Activated T-helper 2 cell treated with anti-CD3 and anti-CD28 coated beads, Interferon-gamma antibody, Interleukin-2, Interleukin-4, amounts not matched to agents 10 μg/mL and 5 μg/mL and 100 μg/mL, durations not matched to agents 14 hours and 24 hours and 36 hours (primary cell): ENCODE data around the gene SH3PXD2A. TPM values are rescaled to one million over a fixed set of nuclear protein-coding genes. Genes with fewer than 3 reads are reported as not detected.

ENCODE experiments used
- DNase-seq: peaks from one replicate; pipeline ENCODE4 v3.0.0; 2021; ENCODE audit warnings: low spot score
- H3K27ac Mint-ChIP-seq: one replicate; pipeline ENCODE4 v1.8.0; 2021; ENCODE audit warnings: mixed read lengths
- H3K27me3 Mint-ChIP-seq: one replicate; pipeline ENCODE4 v1.8.0; 2021; ENCODE audit warnings: low read depth, mixed read lengths
- H3K36me3 Mint-ChIP-seq: one replicate; pipeline ENCODE4 v1.8.0; 2021; ENCODE audit warnings: low read depth, mixed read lengths
- H3K4me1 Mint-ChIP-seq: one replicate; pipeline ENCODE4 v1.8.0; 2021; ENCODE audit warnings: low read depth, mixed read lengths
- H3K4me3 Mint-ChIP-seq: one replicate; pipeline ENCODE4 v1.8.0; 2021; ENCODE audit warnings: low read depth, mild to moderate bottlenecking, moderate library complexity, mixed read lengths
- H3K9me3 Mint-ChIP-seq: one replicate; pipeline ENCODE4 v1.8.0; 2021; ENCODE audit warnings: mixed read lengths
- intact Hi-C: fragments of 100-400 bp; cut with micrococcal nuclease; formaldehyde crosslinking; loops from one replicate; pipeline ENCODE4 v1.15.1; 2023
- total RNA-seq: library from RNA; stranded (reverse); gene quantifications from 2 replicates; pipeline ENCODE4 v1.2.3, GENCODE V29; 2022

The SH3PXD2A gene
- total RNA-seq, 1 donor from 2014 or later: 8.6 TPM

DNA sequence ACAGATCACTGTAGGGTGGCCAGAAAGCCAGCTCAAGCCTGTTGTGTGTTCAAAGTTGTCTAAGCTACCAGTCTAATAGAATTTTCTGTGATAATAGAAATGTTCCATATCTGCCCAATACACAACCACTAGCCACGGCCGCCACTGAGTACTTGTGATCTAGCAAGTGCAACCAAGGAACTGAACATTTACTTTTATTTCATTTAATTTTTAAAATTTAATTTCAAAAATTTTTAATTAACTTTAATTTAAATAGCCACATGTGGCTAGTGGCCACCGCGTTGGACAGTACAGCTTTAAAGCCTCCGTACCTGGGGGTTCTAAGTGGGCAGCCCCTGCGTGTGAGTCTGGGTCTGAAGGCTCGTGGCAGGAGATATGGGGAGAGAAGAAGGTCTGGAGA lies 60.4 kb downstream of the SH3PXD2A start:
- Mint-ChIP-seq H3K4me1 (peaks cover 5% of the 10 kb centered on the region), H3K4me3 (no peak overlapping the region), H3K9me3 (no peaks in the 10 kb centered on the region), H3K27me3 (peaks cover 19% of the 10 kb centered on the region), H3K27ac (no peak overlapping the region), H3K36me3 (no peaks in the 10 kb centered on the region)
- intact Hi-C loops: no loop called here
- DNase-seq: no peak

DNA sequence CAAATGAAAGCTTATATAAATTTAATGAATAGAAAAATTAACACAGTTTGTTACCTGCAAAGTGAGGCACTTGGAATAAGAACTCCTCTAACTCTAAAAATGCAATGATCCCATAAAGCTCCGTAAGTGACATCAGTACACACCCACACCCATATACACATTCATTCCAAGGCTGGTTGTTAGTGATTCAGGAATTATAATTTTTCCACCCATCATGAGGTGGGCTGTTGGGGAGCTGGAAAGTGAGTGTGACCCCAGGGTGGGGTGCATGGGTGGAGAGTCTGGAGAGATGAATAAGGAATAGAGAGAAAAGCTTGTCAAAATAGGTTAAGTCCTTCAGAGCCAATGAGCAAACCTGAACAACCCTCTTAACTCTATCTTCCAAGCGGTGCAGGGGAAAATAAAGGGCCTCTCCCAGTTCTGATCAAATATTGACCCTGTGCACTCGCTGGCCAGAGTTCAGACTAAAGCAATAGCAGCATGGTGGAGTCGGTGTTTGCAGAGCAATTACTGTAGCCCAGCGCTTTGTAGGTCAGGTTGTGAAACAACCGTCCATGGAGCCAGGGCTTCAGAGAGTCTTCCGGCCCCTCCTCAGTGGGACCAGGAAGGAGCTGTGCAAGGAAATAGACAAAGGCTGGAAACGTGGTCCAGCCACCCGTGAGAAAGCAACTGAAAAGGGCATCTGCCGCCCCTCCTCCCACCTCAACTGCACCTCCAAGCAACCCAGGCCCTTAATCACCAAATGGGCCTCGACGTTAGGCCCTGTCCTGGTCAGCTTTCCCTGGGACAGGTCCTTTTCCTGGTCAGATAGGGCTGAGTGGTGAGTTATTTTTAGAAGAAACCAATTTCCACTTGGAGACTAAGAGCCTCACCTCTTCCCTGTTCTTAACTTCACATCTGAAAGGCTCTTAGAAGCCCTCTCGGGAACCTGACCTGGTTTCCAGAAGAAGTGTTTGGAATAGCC lies 61.2 kb downstream of the SH3PXD2A start:
- intact Hi-C loops: no loop called here
- no peak for DNase-seq
- Mint-ChIP-seq H3K27me3 (peaks cover 19% of the 10 kb centered on the region), H3K4me3 (no peak overlapping the region), H3K36me3 (no peaks in the 10 kb centered on the region), H3K4me1 (peaks cover 3% of the 10 kb centered on the region), H3K9me3 (no peaks in the 10 kb centered on the region), H3K27ac (no peak overlapping the region)

DNA sequence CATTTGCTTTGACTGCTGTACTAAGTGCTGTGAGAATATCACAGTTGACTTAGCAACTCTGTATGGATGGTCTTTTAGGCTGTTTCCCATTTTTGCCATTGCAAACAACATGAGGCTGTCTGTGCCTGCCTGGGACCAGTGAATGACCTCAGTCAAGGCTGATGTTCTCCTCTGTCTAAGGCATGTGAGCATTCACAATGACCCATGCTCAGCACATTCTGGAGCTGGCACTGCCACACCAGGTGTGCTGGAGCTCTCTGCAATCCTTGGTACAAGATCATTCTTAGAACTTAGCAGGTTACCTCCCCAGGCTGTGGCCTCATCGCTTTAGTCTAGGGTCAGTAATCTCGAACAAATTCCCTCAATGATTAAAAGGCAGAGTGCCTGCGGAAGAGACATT lies 61.9 kb downstream of the SH3PXD2A start:
- Mint-ChIP-seq H3K4me3 (no peak overlapping the region), H3K4me1 (peaks cover 3% of the 10 kb centered on the region), H3K36me3 (no peaks in the 10 kb centered on the region), H3K27ac (no peak overlapping the region), H3K9me3 (no peaks in the 10 kb centered on the region), H3K27me3 (peaks cover 16% of the 10 kb centered on the region)
- DNase-seq: no peak
- intact Hi-C loops: no loop called here

DNA sequence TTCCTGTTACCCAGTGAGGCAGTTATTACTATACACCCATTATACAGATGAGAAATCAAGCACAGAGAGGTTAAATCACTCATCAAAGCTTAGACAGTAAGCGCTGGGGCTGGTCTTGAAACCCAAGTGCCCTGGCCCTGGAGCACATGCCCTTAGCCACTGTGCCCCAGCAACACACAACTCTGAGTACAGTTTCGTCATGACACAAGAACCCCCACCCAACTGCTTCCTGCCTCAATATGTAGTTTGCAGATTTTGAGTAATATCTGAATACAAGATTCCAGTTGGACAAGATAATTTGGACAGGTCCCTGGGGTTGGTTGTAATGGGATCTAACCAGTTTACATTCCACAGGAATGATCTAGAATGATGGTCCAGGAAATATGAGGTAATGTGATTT lies 62.8 kb downstream of the SH3PXD2A start:
- H3K4me1 Mint-ChIP-seq: peaks cover 3% of the 10 kb centered on the region
- no peaks in the 10 kb centered on the region for H3K9me3 Mint-ChIP-seq
- DNase-seq: no peak
- no peak overlapping the region for H3K4me3 Mint-ChIP-seq
- no peaks in the 10 kb centered on the region for H3K36me3 Mint-ChIP-seq
- intact Hi-C loops: no loop called here
- peaks cover 16% of the 10 kb centered on the region for H3K27me3 Mint-ChIP-seq
- H3K27ac Mint-ChIP-seq: no peak overlapping the region

DNA sequence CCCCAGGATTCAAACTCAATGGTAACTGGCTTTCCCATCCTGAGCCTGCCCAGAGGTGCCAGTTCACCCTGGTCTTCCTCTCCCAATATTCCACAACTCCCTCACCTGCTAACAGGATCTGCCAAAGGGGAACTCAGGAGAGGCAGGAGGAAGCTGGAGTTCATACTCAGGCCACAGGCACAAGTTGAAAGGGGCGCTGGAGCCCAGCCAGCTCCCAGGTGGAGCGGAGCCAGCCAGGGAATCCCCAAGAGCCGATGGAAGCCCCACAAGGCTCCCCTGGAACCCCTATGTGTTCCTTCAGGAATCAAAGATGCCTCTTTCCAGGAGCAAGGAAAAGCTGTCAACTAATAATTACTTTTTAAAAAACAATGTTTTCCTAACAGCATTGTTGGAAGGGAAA lies 63.5 kb downstream of the SH3PXD2A start:
- peaks cover 16% of the 10 kb centered on the region for H3K27me3 Mint-ChIP-seq
- no peaks in the 10 kb centered on the region for H3K36me3 Mint-ChIP-seq
- H3K4me3 Mint-ChIP-seq: no peak overlapping the region
- no peak for DNase-seq
- peaks cover 3% of the 10 kb centered on the region for H3K4me1 Mint-ChIP-seq
- no peak overlapping the region for H3K27ac Mint-ChIP-seq
- intact Hi-C loops: no loop called here
- H3K9me3 Mint-ChIP-seq: no peaks in the 10 kb centered on the region

DNA sequence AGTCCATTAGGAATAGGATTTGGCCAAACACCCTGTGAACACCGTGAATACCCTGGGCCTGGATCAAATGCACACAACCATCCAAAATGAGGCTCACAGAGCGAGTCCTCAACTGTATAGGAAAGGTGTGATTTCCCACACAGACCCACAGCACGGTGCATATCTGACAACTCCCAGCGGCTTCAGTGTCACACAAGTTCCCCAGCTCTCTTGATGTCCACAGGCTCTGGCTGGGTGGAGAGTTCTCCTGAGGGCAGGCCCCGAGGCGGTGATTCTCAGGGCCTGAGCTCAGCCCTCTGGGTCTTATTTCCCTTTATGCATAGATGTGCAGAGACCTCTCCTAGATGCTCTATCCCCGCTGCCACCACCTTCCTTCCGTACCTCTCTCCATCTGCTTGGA lies 64.1 kb downstream of the SH3PXD2A start:
- no peak for DNase-seq
- Mint-ChIP-seq H3K4me1 (peaks cover 3% of the 10 kb centered on the region), H3K27me3 (peaks cover 13% of the 10 kb centered on the region), H3K4me3 (no peak overlapping the region), H3K27ac (no peak overlapping the region), H3K36me3 (no peaks in the 10 kb centered on the region), H3K9me3 (no peaks in the 10 kb centered on the region)
- intact Hi-C loops: no loop called here

DNA sequence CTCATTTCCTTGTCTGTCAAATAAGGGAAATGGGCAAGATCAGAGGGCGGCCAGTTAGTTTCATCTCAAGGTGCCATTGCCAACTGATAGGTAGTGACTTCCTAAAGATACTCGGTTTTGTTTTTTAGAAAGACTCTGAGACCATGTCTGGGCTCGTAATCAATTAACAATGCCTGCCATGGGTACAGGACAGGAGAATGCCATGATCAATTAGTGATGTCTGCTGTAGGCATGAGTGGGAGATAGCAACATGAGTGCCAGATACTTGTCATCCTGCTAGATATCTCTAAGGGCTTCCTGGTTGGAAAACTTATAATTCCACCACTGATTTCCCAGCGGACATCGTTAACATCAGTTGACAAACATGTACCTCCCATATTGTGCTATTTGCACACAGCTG lies 64.8 kb downstream of the SH3PXD2A start:
- H3K9me3 Mint-ChIP-seq: no peaks in the 10 kb centered on the region
- no peak overlapping the region for H3K27ac Mint-ChIP-seq
- intact Hi-C loops: no loop called here
- H3K36me3 Mint-ChIP-seq: no peaks in the 10 kb centered on the region
- peaks cover 11% of the 10 kb centered on the region for H3K27me3 Mint-ChIP-seq
- H3K4me1 Mint-ChIP-seq: peaks cover 3% of the 10 kb centered on the region
- H3K4me3 Mint-ChIP-seq: no peak overlapping the region
- no peak for DNase-seq

DNA sequence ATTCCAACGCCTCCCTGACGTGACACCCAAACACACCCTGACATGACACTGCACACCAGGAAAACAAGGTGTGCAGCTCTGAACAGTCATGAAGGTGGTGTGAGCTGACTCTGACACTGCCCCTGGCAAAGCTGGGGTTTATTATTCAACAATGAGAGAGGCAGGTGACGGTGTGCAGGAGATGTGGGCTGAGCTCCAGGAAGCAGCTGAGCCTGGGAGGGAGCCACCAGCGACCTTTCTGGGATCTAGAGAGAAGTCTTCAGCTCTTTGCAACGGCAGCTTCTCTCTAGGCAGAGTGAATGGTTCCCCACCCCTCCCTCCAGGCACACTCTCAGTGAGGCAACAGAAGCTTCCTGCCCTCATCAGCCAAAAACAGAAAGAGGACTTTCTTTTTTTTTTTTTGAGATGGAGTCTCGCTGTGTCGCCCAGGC lies 65.6 kb downstream of the SH3PXD2A start:
- intact Hi-C loops: no loop called here

DNA sequence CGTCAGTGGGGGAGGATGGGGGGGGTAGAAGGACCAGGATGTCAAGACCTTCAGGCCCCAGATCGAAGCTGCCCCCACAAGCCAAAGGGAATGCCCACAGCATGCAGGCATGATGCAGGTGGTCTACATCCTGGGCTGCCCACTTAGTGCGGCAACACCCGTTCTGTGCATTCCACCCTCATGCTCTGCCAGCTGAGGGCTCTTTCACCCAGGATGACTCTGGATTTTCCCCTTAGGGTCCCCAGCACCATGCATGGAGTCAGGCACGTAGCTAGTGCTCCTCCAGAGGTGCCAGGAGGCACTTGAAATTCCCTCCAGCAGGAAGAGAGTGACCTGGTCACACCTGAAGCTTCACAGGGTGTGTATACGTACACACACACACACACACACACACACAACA lies 66.2 kb downstream of the SH3PXD2A start:
- DNase-seq: no peak
- Mint-ChIP-seq H3K27ac (no peak overlapping the region), H3K9me3 (no peaks in the 10 kb centered on the region), H3K4me3 (no peak overlapping the region), H3K4me1 (peaks cover 3% of the 10 kb centered on the region), H3K27me3 (peaks cover 12% of the 10 kb centered on the region), H3K36me3 (no peaks in the 10 kb centered on the region)
- intact Hi-C loops: no loop called here

More for the DNA sequence above, 65.6 kb downstream of the SH3PXD2A start:
- Mint-ChIP-seq H3K27ac (no peak overlapping the region), H3K9me3 (no peaks in the 10 kb centered on the region), H3K4me3 (no peak overlapping the region), H3K27me3 (peaks cover 7% of the 10 kb centered on the region), H3K4me1 (peaks cover 3% of the 10 kb centered on the region), H3K36me3 (no peaks in the 10 kb centered on the region)
- DNase-seq: no peak

DNA sequence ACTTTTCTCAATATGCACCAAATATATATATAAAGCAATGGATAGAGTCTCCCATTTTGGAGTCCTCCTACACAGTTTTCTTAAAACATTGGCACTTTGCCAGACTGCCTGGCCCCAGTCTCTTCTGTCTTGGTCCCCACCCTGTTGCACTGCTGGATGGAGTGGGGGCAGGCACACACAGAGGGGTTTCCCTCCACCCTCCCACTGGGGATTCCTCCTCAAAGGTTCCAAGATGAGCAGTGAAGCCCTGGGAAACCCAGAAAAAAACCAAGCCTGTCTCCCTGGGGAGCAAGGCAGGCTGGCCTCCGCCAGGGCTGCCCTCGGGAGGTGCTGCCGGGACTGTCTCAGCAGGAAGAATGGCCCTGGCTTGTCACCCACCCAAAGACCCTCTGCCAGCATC lies 68.0 kb downstream of the SH3PXD2A start:
- Mint-ChIP-seq H3K4me3 (no peak overlapping the region), H3K36me3 (no peaks in the 10 kb centered on the region), H3K4me1 (peaks cover 3% of the 10 kb centered on the region), H3K27me3 (peaks cover 16% of the 10 kb centered on the region), H3K27ac (no peak overlapping the region), H3K9me3 (no peaks in the 10 kb centered on the region)
- no peak for DNase-seq
- intact Hi-C loops: no loop called here

DNA sequence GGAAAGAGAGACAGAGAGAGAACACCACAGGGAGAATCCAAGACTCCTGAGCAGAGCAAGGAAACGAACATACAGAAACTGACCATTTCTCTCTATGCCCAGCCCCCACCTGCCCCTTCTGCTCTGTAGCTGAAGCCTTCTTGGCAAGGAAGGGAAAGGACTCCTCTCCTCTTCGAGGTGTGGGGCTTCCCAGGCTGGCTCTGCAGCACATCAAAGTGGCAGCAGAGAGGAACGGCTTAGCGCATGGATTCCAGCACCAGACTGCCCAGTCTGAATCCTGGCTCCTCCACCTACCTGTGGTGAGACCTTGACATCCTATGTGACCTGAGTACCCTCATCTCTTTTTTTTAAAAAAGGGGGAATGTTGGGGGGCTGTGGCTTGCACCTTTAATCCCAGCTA lies 69.4 kb downstream of the SH3PXD2A start:
- H3K4me3 Mint-ChIP-seq: no peak overlapping the region

DNA sequence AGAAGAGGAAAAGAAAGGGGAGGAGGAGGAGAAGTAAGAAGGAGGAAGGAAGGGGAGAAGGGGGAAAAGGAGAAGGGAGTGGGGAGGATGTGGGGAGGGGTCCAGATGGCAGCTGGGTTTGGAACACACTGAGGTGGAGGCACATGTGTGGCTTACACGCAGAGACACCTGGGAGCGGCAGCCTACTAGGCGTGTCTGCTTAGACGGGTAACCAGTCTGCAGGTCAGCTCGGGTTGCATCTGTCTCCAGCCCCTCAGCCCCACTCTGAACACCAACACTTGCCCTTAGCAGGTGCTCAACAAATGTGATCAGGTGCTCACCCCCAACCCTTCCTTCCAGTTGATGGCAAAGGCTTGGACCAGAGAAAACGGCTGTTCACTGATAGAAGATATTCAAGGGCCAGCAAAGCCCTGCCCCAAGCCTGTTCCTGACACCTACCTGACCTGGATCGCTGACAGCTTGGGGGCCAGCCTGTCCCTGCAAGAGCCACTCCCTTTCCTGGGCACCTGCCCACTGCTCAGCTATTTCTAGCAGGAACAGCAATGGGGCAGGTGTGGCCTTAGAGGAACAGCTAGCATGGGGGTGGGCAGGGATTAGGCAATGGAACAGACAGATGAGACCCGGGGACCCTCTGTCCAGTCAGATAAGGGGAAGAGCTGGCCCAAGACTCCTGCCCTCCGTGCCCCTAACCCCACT lies 70.5 kb downstream of the SH3PXD2A start:
- DNase-seq: no peak
- intact Hi-C loops: no loop called here
- H3K27ac Mint-ChIP-seq: no peak overlapping the region
- no peaks in the 10 kb centered on the region for H3K9me3 Mint-ChIP-seq
- no peaks in the 10 kb centered on the region for H3K36me3 Mint-ChIP-seq
- H3K27me3 Mint-ChIP-seq: peaks cover 24% of the 10 kb centered on the region
- H3K4me1 Mint-ChIP-seq: peaks cover 11% of the 10 kb centered on the region
- no peak overlapping the region for H3K4me3 Mint-ChIP-seq

More for the DNA sequence above, 69.4 kb downstream of the SH3PXD2A start:
- peaks cover 21% of the 10 kb centered on the region for H3K27me3 Mint-ChIP-seq
- no peak overlapping the region for H3K27ac Mint-ChIP-seq
- intact Hi-C loops: no loop called here
- H3K9me3 Mint-ChIP-seq: no peaks in the 10 kb centered on the region
- no peaks in the 10 kb centered on the region for H3K36me3 Mint-ChIP-seq
- DNase-seq: no peak
- H3K4me1 Mint-ChIP-seq: peaks cover 9% of the 10 kb centered on the region

DNA sequence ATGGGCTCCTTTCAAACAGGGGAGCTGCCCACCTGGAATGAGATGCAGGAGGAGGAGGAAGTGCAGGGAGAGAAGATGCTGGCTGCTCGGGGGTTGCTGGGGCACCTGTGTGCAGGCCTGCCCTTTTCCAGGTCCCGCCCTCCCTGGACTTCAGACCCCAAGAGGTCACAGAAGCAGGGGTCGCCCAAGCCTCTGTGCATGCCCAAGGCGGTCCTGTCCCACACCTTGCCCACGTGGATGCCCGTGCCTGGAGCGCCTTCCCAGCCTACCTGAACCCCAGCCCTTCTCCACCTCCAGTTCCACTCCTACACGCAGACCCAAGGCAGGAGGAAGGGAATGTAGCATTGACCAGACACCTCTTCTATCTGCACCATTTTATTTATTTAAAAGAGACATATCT lies 71.3 kb downstream of the SH3PXD2A start:
- peaks cover 27% of the 10 kb centered on the region for H3K27me3 Mint-ChIP-seq
- H3K27ac Mint-ChIP-seq: no peak overlapping the region
- no peaks in the 10 kb centered on the region for H3K9me3 Mint-ChIP-seq
- no peak for DNase-seq
- no peaks in the 10 kb centered on the region for H3K36me3 Mint-ChIP-seq
- H3K4me1 Mint-ChIP-seq: peaks cover 8% of the 10 kb centered on the region
- intact Hi-C loops: no loop called here
- no peak overlapping the region for H3K4me3 Mint-ChIP-seq
